Measurements from ENCODE around the gene ZGRF1.

Gene ZGRF1

GRCh38 chr4:112642526-112642925 lies 5.8 kb upstream of the ZGRF1 start:
- H3K9me3 ChIP-seq (replicated peaks; ENCODE audit: insufficient read depth, low read length) = no peaks in the 10 kb centered on the region
- H4K20me1 ChIP-seq (ENCODE audit: insufficient read depth, low read length) = no peaks in the 10 kb centered on the region
- peaks cover 24% of the 10 kb centered on the region for H3F3A ChIP-seq (ENCODE audit: insufficient read depth, low read length)
- peaks cover 4% of the 10 kb centered on the region; the same call in 1 of the 2 replicates for H3K36me3 ChIP-seq (replicated peaks; ENCODE audit: insufficient read depth, low read length)
- peaks cover 10% of the 10 kb centered on the region; the same call in 1 of the 2 replicates for H3K4me1 ChIP-seq (ENCODE audit: low read length)
- no peak overlapping the region for H3K4me2 ChIP-seq (ENCODE audit: low read depth, low read length)
- H3K9ac ChIP-seq (ENCODE audit: low read length) = no peak overlapping the region
- peaks cover 35% of the 10 kb centered on the region for H3K79me2 ChIP-seq (ENCODE audit: low read length)
- H3K4me3 ChIP-seq (ENCODE audit: low read length) = no peak overlapping the region
- peak overlapping the region; percentile 55; the same call in 1 of the 2 replicates for H3K27ac ChIP-seq (ENCODE audit: low read length)
- TF ChIP-seq CTCF (IDR thresholded peaks at IDR 0.05; ENCODE audit: low read length) = no peak
- no peak for TF ChIP-seq EZH2phosphoT487 (IDR thresholded peaks at IDR 0.05; ENCODE audit: low read length)
- TF ChIP-seq EZH2 (optimal IDR thresholded peaks at IDR 0.05; ENCODE audit: low read depth, low read length) = no peak
- no peak for DNase-seq
- H3K9me2 ChIP-seq (replicated peaks; ENCODE audit: insufficient read depth, low read length) = no peaks in the 10 kb centered on the region
- H2AFZ ChIP-seq (ENCODE audit: low read length) = no peak overlapping the region
- no peaks in the 10 kb centered on the region for H3K27me3 ChIP-seq (replicated peaks; ENCODE audit: insufficient read depth, low read length)

GRCh38 chr4:112637552-112637866 lies 800 bp upstream of the ZGRF1 start:
- TF ChIP-seq EZH2phosphoT487 (IDR thresholded peaks at IDR 0.05; ENCODE audit: low read length) = no peak
- TF ChIP-seq EZH2 (optimal IDR thresholded peaks at IDR 0.05; ENCODE audit: low read depth, low read length) = no peak
- no peak for TF ChIP-seq CTCF (IDR thresholded peaks at IDR 0.05; ENCODE audit: low read length)

GRCh38 chr4:112633477-112634235 lies 3.1 kb downstream of the ZGRF1 start:
- H2AFZ ChIP-seq (ENCODE audit: low read length) = no peak overlapping the region
- H3K79me2 ChIP-seq (ENCODE audit: low read length) = peaks cover 47% of the 10 kb centered on the region
- H3F3A ChIP-seq (ENCODE audit: insufficient read depth, low read length) = peaks cover 11% of the 10 kb centered on the region; the same call in 1 of the 2 replicates
- H3K4me1 ChIP-seq (ENCODE audit: low read length) = no peaks in the 10 kb centered on the region; the same call in 1 of the 2 replicates
- H3K27ac ChIP-seq (ENCODE audit: low read length) = no peak overlapping the region
- H3K36me3 ChIP-seq (replicated peaks; ENCODE audit: insufficient read depth, low read length) = no peaks in the 10 kb centered on the region
- no peak overlapping the region for H3K9ac ChIP-seq (ENCODE audit: low read length)
- H3K4me2 ChIP-seq (ENCODE audit: low read depth, low read length) = 0 out of 2 replicates have a peak overlapping the region, but pooled peaks have one; percentile 2
- no peaks in the 10 kb centered on the region for H4K20me1 ChIP-seq (ENCODE audit: insufficient read depth, low read length)
- no peaks in the 10 kb centered on the region for H3K9me2 ChIP-seq (replicated peaks; ENCODE audit: insufficient read depth, low read length)
- no peak overlapping the region for H3K4me3 ChIP-seq (ENCODE audit: low read length)
- H3K27me3 ChIP-seq (replicated peaks; ENCODE audit: insufficient read depth, low read length) = no peaks in the 10 kb centered on the region
- peak; percentile 44 for DNase-seq
- TF ChIP-seq EZH2phosphoT487 (IDR thresholded peaks at IDR 0.05; ENCODE audit: low read length) (no peak), EZH2 (optimal IDR thresholded peaks at IDR 0.05; ENCODE audit: low read depth, low read length) (no peak), CTCF (IDR thresholded peaks at IDR 0.05; ENCODE audit: low read length) (peak; percentile 54)
- no peaks in the 10 kb centered on the region for H3K9me3 ChIP-seq (replicated peaks; ENCODE audit: insufficient read depth, low read length)

More at GRCh38 chr4:112637552-112637866, 800 bp upstream of the ZGRF1 start:
- Histone ChIP-seq H3K4me2 (ENCODE audit: low read depth, low read length) (peak overlapping the region; percentile 56), H3K4me3 (ENCODE audit: low read length) (peak overlapping the region; percentile 93), H3K79me2 (ENCODE audit: low read length) (peaks cover 65% of the 10 kb centered on the region), H4K20me1 (ENCODE audit: insufficient read depth, low read length) (no peaks in the 10 kb centered on the region), H3K9me2 (replicated peaks; ENCODE audit: insufficient read depth, low read length) (no peaks in the 10 kb centered on the region), H3F3A (ENCODE audit: insufficient read depth, low read length) (peaks cover 20% of the 10 kb centered on the region), H2AFZ (ENCODE audit: low read length) (peak overlapping the region; percentile 31), H3K27me3 (replicated peaks; ENCODE audit: insufficient read depth, low read length) (no peaks in the 10 kb centered on the region), H3K27ac (ENCODE audit: low read length) (peak overlapping the region; percentile 93; the same call in 1 of the 2 replicates), H3K9me3 (replicated peaks; ENCODE audit: insufficient read depth, low read length) (no peaks in the 10 kb centered on the region), H3K4me1 (ENCODE audit: low read length) (no peaks in the 10 kb centered on the region; the same call in 1 of the 2 replicates), H3K36me3 (replicated peaks; ENCODE audit: insufficient read depth, low read length) (no peaks in the 10 kb centered on the region), H3K9ac (ENCODE audit: low read length) (peak overlapping the region; percentile 83)
- DNase-seq = no peak
